PC-3 (cell line): ENCODE data around the gene NOL4L.

Experiments used
- EZH2phosphoT487 ChIP-seq: fragments of 300-600 bp; sonication (generic); IDR thresholded peaks from 2 replicates; pipeline ENCODE4 v1.6.1; 2018; ENCODE audit warnings: mild to moderate bottlenecking, antibody characterized with exemption, low read length, borderline replicate concordance
- TF ChIP-seq, protein P1 (sequence below): fragments of 300-600 bp; sonication (generic); conservative IDR thresholded peaks from 2 replicates; pipeline ENCODE4 v1.5.1; 2017; ENCODE audit warnings: antibody characterized with exemption, low read depth, mild to moderate bottlenecking, low read length

DNA sequence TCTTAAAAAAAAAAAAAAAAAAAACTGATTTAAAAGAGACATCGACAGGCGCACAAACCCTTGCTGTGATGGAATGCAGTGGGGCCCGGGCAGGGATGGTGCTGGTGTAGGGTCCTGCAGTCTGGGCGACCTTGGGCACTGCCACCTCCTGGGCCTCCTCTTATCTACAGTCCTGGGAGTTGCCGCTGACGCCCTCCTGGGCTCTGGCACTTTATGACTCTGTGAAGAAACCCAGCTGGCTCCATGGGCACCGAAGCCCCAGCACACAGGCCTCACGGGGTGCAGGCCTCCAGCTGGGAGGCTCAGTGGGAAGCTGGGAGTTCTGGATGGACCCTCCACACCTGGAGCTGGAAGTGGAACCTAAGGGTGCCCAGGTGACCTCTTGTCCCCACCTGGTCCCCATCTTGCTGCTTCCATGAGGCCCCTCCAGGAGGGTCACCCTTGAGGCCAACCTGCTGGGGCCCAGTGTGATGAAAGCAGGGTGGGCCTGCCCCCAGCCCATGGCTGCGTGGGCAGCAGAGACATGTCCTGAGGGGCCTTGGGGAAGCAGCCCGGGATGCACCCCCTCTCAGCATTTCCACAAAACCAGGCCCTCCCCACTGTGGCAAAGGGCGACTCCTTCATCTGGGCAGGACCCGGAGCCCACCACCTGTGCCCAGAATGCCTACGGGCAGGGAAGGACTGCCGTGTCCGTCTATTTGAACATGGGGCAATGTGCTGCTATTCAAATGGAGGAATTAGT is 122.1 kb downstream of the NOL4L start:
- TF ChIP-seq, protein P1, sequence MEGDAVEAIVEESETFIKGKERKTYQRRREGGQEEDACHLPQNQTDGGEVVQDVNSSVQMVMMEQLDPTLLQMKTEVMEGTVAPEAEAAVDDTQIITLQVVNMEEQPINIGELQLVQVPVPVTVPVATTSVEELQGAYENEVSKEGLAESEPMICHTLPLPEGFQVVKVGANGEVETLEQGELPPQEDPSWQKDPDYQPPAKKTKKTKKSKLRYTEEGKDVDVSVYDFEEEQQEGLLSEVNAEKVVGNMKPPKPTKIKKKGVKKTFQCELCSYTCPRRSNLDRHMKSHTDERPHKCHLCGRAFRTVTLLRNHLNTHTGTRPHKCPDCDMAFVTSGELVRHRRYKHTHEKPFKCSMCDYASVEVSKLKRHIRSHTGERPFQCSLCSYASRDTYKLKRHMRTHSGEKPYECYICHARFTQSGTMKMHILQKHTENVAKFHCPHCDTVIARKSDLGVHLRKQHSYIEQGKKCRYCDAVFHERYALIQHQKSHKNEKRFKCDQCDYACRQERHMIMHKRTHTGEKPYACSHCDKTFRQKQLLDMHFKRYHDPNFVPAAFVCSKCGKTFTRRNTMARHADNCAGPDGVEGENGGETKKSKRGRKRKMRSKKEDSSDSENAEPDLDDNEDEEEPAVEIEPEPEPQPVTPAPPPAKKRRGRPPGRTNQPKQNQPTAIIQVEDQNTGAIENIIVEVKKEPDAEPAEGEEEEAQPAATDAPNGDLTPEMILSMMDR = no peak
- no peak for TF ChIP-seq EZH2phosphoT487
